Measurements from ENCODE around the gene SETD1A.

GRCh38 chr16:30934827-30935557, 22.6 kb upstream of the SETD1A start:
- TF ChIP-seq, protein P1, sequence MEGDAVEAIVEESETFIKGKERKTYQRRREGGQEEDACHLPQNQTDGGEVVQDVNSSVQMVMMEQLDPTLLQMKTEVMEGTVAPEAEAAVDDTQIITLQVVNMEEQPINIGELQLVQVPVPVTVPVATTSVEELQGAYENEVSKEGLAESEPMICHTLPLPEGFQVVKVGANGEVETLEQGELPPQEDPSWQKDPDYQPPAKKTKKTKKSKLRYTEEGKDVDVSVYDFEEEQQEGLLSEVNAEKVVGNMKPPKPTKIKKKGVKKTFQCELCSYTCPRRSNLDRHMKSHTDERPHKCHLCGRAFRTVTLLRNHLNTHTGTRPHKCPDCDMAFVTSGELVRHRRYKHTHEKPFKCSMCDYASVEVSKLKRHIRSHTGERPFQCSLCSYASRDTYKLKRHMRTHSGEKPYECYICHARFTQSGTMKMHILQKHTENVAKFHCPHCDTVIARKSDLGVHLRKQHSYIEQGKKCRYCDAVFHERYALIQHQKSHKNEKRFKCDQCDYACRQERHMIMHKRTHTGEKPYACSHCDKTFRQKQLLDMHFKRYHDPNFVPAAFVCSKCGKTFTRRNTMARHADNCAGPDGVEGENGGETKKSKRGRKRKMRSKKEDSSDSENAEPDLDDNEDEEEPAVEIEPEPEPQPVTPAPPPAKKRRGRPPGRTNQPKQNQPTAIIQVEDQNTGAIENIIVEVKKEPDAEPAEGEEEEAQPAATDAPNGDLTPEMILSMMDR (conservative IDR thresholded peaks at IDR 0.05 in 1 of 2, IDR thresholded peaks at IDR 0.05 in 1 of 2; ENCODE audit: extremely low read depth in 1 of 2, insufficient read depth in 1 of 2, low read depth in 1 of 2, low read length in 2 of 2): peak; percentile 53 to 68
- no peak for TF ChIP-seq EZH2 (IDR thresholded peaks at IDR 0.05; ENCODE audit: borderline replicate concordance, low read length)

Data from mammary epithelial cell (primary cell).